BLaER1 treated with 17β-estradiol and CSF1 and Interleukin-3, amounts not matched to agents 10 nM and 100 nM (cell line): ENCODE measurements around the gene CCDC171.
"Not testable (repeated sequence)": the region's sequence is repeated elsewhere in the genome, so short reads cannot be mapped to it uniquely, and the experiment has no call there.

Experiments
- H3K27ac ChIP-seq, 11 experiments: shearing (Covaris generic); formaldehyde crosslinking; 2 replicates each; pipeline ENCODE4 v1.8.1; 2022
- H3K27me3 ChIP-seq, 11 experiments: shearing (Covaris generic); formaldehyde crosslinking; 2 replicates each; pipeline ENCODE4 v1.8.1; 2022
- H3K36me3 ChIP-seq, 11 experiments: shearing (Covaris generic); formaldehyde crosslinking; 2 replicates each; pipeline ENCODE4 v1.8.1; 2022
- H3K4me1 ChIP-seq, 10 experiments: shearing (Covaris generic); formaldehyde crosslinking; 2 replicates each; pipeline ENCODE4 v1.8.1; 2022
- H3K4me2 ChIP-seq, 11 experiments: shearing (Covaris generic); formaldehyde crosslinking; 2 replicates each; pipeline ENCODE4 v1.8.1; 2022
- H3K4me3 ChIP-seq, 10 experiments: shearing (Covaris generic); formaldehyde crosslinking; 2 replicates each; pipeline ENCODE4 v1.8.1; 2022
- H3K9ac ChIP-seq, 11 experiments: shearing (Covaris generic); formaldehyde crosslinking; 2 replicates each; pipeline ENCODE4 v1.8.1; 2022
- H3K9me3 ChIP-seq, 11 experiments: shearing (Covaris generic); formaldehyde crosslinking; replicated peaks in 1 of 11; 2 replicates each; pipeline ENCODE4 v1.8.1; 2022
- H4K20me1 ChIP-seq, 11 experiments: shearing (Covaris generic); formaldehyde crosslinking; 2 replicates each; pipeline ENCODE4 v1.8.1; 2022
- Cebpa-rat ChIP-seq, 11 experiments: shearing (Covaris generic); IDR thresholded peaks; 2 replicates each; pipeline ENCODE4 v1.8.1; 2022

The CCDC171 gene

GRCh38 chr9:15761551-15761950 lies 208.7 kb downstream of the CCDC171 start:
- H3K27ac ChIP-seq: no peak overlapping the region
- H3K9me3 ChIP-seq: 0 out of 22 replicates have a peak, but pooled peaks cover 0 to 4% (median 0%) of the 10 kb centered on the region in 11 experiments
- H3K27me3 ChIP-seq: no peaks in the 10 kb centered on the region
- H3K4me1 ChIP-seq: no peaks in the 10 kb centered on the region
- no peak overlapping the region for H3K9ac ChIP-seq
- no peaks in the 10 kb centered on the region for H4K20me1 ChIP-seq
- H3K4me2 ChIP-seq: no peak overlapping the region
- TF ChIP-seq Cebpa-rat (IDR thresholded peaks at IDR 0.05): no peak
- no peak overlapping the region for H3K4me3 ChIP-seq
- H3K36me3 ChIP-seq: no peaks in the 10 kb centered on the region

GRCh38 chr9:15763371-15763770 lies 210.5 kb downstream of the CCDC171 start:
- Histone ChIP-seq H4K20me1 (no peaks in the 10 kb centered on the region), H3K27ac (no peak overlapping the region), H3K4me1 (no peaks in the 10 kb centered on the region), H3K4me2 (no peak overlapping the region), H3K36me3 (no peaks in the 10 kb centered on the region), H3K9ac (no peak overlapping the region), H3K9me3 (no peaks in the 10 kb centered on the region), H3K4me3 (no peak overlapping the region), H3K27me3 (no peaks in the 10 kb centered on the region)
- no peak for TF ChIP-seq Cebpa-rat (IDR thresholded peaks at IDR 0.05)

GRCh38 chr9:15764131-15764530 lies 211.3 kb downstream of the CCDC171 start:
- Histone ChIP-seq H4K20me1 (no peaks in the 10 kb centered on the region), H3K27me3 (no peaks in the 10 kb centered on the region), H3K9me3 (no peaks in the 10 kb centered on the region), H3K9ac (no peak overlapping the region), H3K4me3 (no peak overlapping the region), H3K36me3 (no peaks in the 10 kb centered on the region), H3K27ac (no peak overlapping the region), H3K4me1 (no peaks in the 10 kb centered on the region), H3K4me2 (no peak overlapping the region)
- no peak for TF ChIP-seq Cebpa-rat (IDR thresholded peaks at IDR 0.05)

GRCh38 chr9:15769547-15769946 lies 216.7 kb downstream of the CCDC171 start:
- H3K4me3 ChIP-seq: no peak overlapping the region

GRCh38 chr9:15778861-15779260 lies 226.0 kb downstream of the CCDC171 start:
- no peak overlapping the region for H3K4me3 ChIP-seq
- no peaks in the 10 kb centered on the region for H3K9me3 ChIP-seq
- no peak overlapping the region for H3K27ac ChIP-seq
- TF ChIP-seq Cebpa-rat (IDR thresholded peaks at IDR 0.05): no peak
- no peaks in the 10 kb centered on the region for H3K4me1 ChIP-seq
- H4K20me1 ChIP-seq: no peaks in the 10 kb centered on the region
- H3K4me2 ChIP-seq: no peak overlapping the region
- H3K36me3 ChIP-seq: no peaks in the 10 kb centered on the region
- no peak overlapping the region for H3K9ac ChIP-seq
- no peaks in the 10 kb centered on the region for H3K27me3 ChIP-seq

More at GRCh38 chr9:15769547-15769946, 216.7 kb downstream of the CCDC171 start:
- Histone ChIP-seq H3K4me1 (no peaks in the 10 kb centered on the region), H3K27ac (no peak overlapping the region), H3K9me3 (no peaks in the 10 kb centered on the region), H3K27me3 (no peaks in the 10 kb centered on the region), H3K4me2 (no peak overlapping the region), H3K36me3 (no peaks in the 10 kb centered on the region), H4K20me1 (no peaks in the 10 kb centered on the region), H3K9ac (no peak overlapping the region)
- no peak for TF ChIP-seq Cebpa-rat (IDR thresholded peaks at IDR 0.05)

GRCh38 chr9:15782106-15782505 lies 229.3 kb downstream of the CCDC171 start:
- no peaks in the 10 kb centered on the region for H3K9me3 ChIP-seq
- no peaks in the 10 kb centered on the region for H3K27me3 ChIP-seq
- H3K4me3 ChIP-seq: no peak overlapping the region
- H3K4me1 ChIP-seq: 0 out of 20 replicates have a peak, but pooled peaks cover 0 to 4% (median 0%) of the 10 kb centered on the region in 10 experiments
- H4K20me1 ChIP-seq: no peaks in the 10 kb centered on the region
- H3K4me2 ChIP-seq: no peak overlapping the region
- no peaks in the 10 kb centered on the region for H3K36me3 ChIP-seq
- TF ChIP-seq Cebpa-rat (IDR thresholded peaks at IDR 0.05): no peak
- no peak overlapping the region for H3K9ac ChIP-seq
- H3K27ac ChIP-seq: no peak overlapping the region

GRCh38 chr9:15785584-15785983 lies 232.7 kb downstream of the CCDC171 start:
- no peak overlapping the region for H3K9ac ChIP-seq
- TF ChIP-seq Cebpa-rat (IDR thresholded peaks at IDR 0.05): no peak

GRCh38 chr9:15786616-15787015 lies 233.8 kb downstream of the CCDC171 start:
- no peak for TF ChIP-seq Cebpa-rat (IDR thresholded peaks at IDR 0.05)
- no peaks in the 10 kb centered on the region for H3K36me3 ChIP-seq
- H4K20me1 ChIP-seq: no peaks in the 10 kb centered on the region
- H3K9ac ChIP-seq: no peak overlapping the region
- H3K4me3 ChIP-seq: no peak overlapping the region
- no peak overlapping the region for H3K4me2 ChIP-seq
- 0 out of 20 replicates have a peak, but pooled peaks cover 0 to 4% (median 0%) of the 10 kb centered on the region in 10 experiments for H3K4me1 ChIP-seq
- no peaks in the 10 kb centered on the region for H3K27me3 ChIP-seq
- 0 out of 22 replicates have a peak, but pooled peaks cover 0 to 7% (median 0%) of the 10 kb centered on the region in 11 experiments for H3K9me3 ChIP-seq
- no peak overlapping the region for H3K27ac ChIP-seq

More at GRCh38 chr9:15785584-15785983, 232.7 kb downstream of the CCDC171 start:
- Histone ChIP-seq H3K27ac (no peak overlapping the region), H3K9me3 (0 out of 22 replicates have a peak, but pooled peaks cover 0 to 7% (median 0%) of the 10 kb centered on the region in 11 experiments), H3K4me2 (no peak overlapping the region), H3K36me3 (no peaks in the 10 kb centered on the region), H3K27me3 (no peaks in the 10 kb centered on the region), H3K4me3 (no peak overlapping the region), H4K20me1 (no peaks in the 10 kb centered on the region), H3K4me1 (0 out of 20 replicates have a peak, but pooled peaks cover 0 to 4% (median 0%) of the 10 kb centered on the region in 10 experiments)

- peaks cover 24 to 56% (median 40%) of the 10 kb centered on the region in 11 experiments for H3K9me3 ChIP-seq
- H3K27ac ChIP-seq, H3K4me3 ChIP-seq, H3K27me3 ChIP-seq, H3K9ac ChIP-seq, H4K20me1 ChIP-seq, H3K4me2 ChIP-seq, H3K36me3 ChIP-seq, H3K4me1 ChIP-seq: not testable (repeated sequence)
These were observed 257.5 kb downstream of the CCDC171 start for GRCh38 chr9:15810219-15810899.

- no peaks in the 10 kb centered on the region for H3K4me1 ChIP-seq
- no peak overlapping the region for H3K27ac ChIP-seq
- no peaks in the 10 kb centered on the region for H3K27me3 ChIP-seq
- H3K4me2 ChIP-seq: no peak overlapping the region
- no peak overlapping the region for H3K4me3 ChIP-seq
- H3K9me3 ChIP-seq: peaks cover 14 to 36% (median 20%) of the 10 kb centered on the region in 11 experiments; a peak in 21 of 22 replicates
- H3K36me3 ChIP-seq: no peaks in the 10 kb centered on the region; a peak in 1 of 22 replicates
- no peak overlapping the region for H3K9ac ChIP-seq
- no peak for TF ChIP-seq Cebpa-rat (IDR thresholded peaks at IDR 0.05)
- no peaks in the 10 kb centered on the region for H4K20me1 ChIP-seq
These were observed 260.2 kb downstream of the CCDC171 start for GRCh38 chr9:15813076-15813475.
